CD4-positive, alpha-beta T cell (primary cell): ENCODE measurements around the gene PLXDC2. TPM values are rescaled to one million over a fixed set of nuclear protein-coding genes. Genes with fewer than 3 reads are reported as not detected.

Source experiments
- ATAC-seq: fragments of 200-7000 bp; cut with Tn5 transposase; one replicate; pipeline ENCODE4 v1.10.0; 2022; ENCODE audit warnings: mild to moderate bottlenecking; ENCODE audit not compliant: poor library complexity
- CTCF ChIA-PET: fragments of 350-600 bp; sonication (Branson Sonifier 250); formaldehyde crosslinking; loops from one replicate; lab custom pipeline; 2021; ENCODE audit warnings: antibody characterized with exemption, inconsistent platforms; lab: Charles Lee
- POLR2A ChIA-PET: fragments of 350-600 bp; sonication (Branson Sonifier 250); formaldehyde crosslinking; loops from one replicate; lab custom pipeline; 2021; ENCODE audit warnings: antibody characterized with exemption, inconsistent platforms; lab: Charles Lee
- DNase-seq, 14 experiments: peaks; one replicate each; pipeline ENCODE4 v3.0.0-alpha.2; 2013 to 2020; ENCODE audit warnings: mixed read lengths in 2 of 14
- H3K27ac ChIP-seq, 2 donors: one replicate each; pipeline versions ENCODE4 v1.5.1 to v1.7.0; 2013; ENCODE audit warnings: low read length in 2 of 2, low read depth in 1 of 2, mild to moderate bottlenecking in 1 of 2
- H3K27me3 ChIP-seq, 2 experiments: 1 replicate in 1 of 2; 2 replicates in 1 of 2; pipeline versions ENCODE4 v1.6.1 to v1.7.0; 2013; ENCODE audit warnings: low read length in 2 of 2, control low read depth in 1 of 2, mild to moderate bottlenecking in 1 of 2, moderate library complexity in 1 of 2; ENCODE audit not compliant: insufficient read depth in 2 of 2, control insufficient read depth in 1 of 2
- H3K36me3 ChIP-seq: one replicate; pipeline ENCODE4 v1.6.1; 2013; ENCODE audit warnings: low read length, control low read depth; ENCODE audit not compliant: insufficient read depth
- H3K4me1 ChIP-seq: one replicate; pipeline ENCODE4 v1.6.1; 2013; ENCODE audit warnings: low read length, control low read depth; ENCODE audit not compliant: insufficient read depth
- H3K4me3 ChIP-seq: one replicate; pipeline ENCODE4 v1.5.1; 2013; ENCODE audit warnings: mild to moderate bottlenecking, low read length, moderate library complexity
- H3K9me3 ChIP-seq, 2 experiments: 1 replicate in 1 of 2; 2 replicates in 1 of 2; pipeline versions ENCODE4 v1.6.1 to v1.7.0; 2013; ENCODE audit warnings: low read length in 2 of 2, mild to moderate bottlenecking in 2 of 2, control low read depth in 1 of 2, moderate library complexity in 1 of 2; ENCODE audit not compliant: control insufficient read depth in 1 of 2, insufficient read depth in 1 of 2
- H3K27ac Mint-ChIP-seq: one replicate; pipeline ENCODE4 v1.8.0; 2020; ENCODE audit warnings: mixed read lengths
- H3K27me3 Mint-ChIP-seq: one replicate; pipeline ENCODE4 v1.8.0; 2021; ENCODE audit warnings: mixed read lengths
- H3K36me3 Mint-ChIP-seq: one replicate; pipeline ENCODE4 v1.8.0; 2021; ENCODE audit warnings: low read depth, mixed read lengths
- H3K4me1 Mint-ChIP-seq: one replicate; pipeline ENCODE4 v1.8.0; 2021; ENCODE audit warnings: low read depth, mixed read lengths
- H3K4me3 Mint-ChIP-seq: one replicate; pipeline ENCODE4 v1.8.0; 2020; ENCODE audit warnings: mild to moderate bottlenecking, mixed read lengths
- H3K9me3 Mint-ChIP-seq: one replicate; pipeline ENCODE4 v1.8.0; 2020; ENCODE audit warnings: mixed read lengths
- intact Hi-C, 2 experiments: fragments of 100-400 bp; cut with DNase I in 1 of 2; cut with micrococcal nuclease in 1 of 2; formaldehyde crosslinking; loops; one replicate each; pipeline versions ENCODE4 v1.15.1 to v1.9.0; 2023 to 2025; cut with DNase I, micrococcal nuclease
- total RNA-seq, 174 experiments: library from RNA in 2 of 174; stranded (reverse) in 2 of 174; gene quantifications; one replicate each; pipeline ENCODE4 v1.2.3 and lab custom pipeline; 2021 to 2026
- TF ChIP-seq, protein P1 (sequence below): fragments of 200-600 bp; IDR thresholded peaks from one replicate; pipeline ENCODE4 v1.8.0; 2022; ENCODE audit warnings: antibody characterized with exemption, mild to moderate bottlenecking

Gene PLXDC2
- total RNA-seq, 2 experiments from 2014 or later = 0.41 to 0.61 TPM

- intact Hi-C loops = no loop called here
- H3K9me3 ChIP-seq = no peaks in the 10 kb centered on the region
- H3K27me3 ChIP-seq = no peaks in the 10 kb centered on the region
- no peak overlapping the region for H3K4me3 ChIP-seq
- H3K36me3 ChIP-seq = no peaks in the 10 kb centered on the region
- H3K4me1 ChIP-seq = no peaks in the 10 kb centered on the region
- Mint-ChIP-seq H3K27ac (no peak overlapping the region), H3K4me1 (no peaks in the 10 kb centered on the region), H3K9me3 (peaks cover 7% of the 10 kb centered on the region), H3K4me3 (no peak overlapping the region), H3K36me3 (no peaks in the 10 kb centered on the region), H3K27me3 (no peaks in the 10 kb centered on the region)
- no peak overlapping the region for H3K27ac ChIP-seq
- ATAC-seq = no peak
- ChIA-PET POLR2A (no interaction called here), CTCF (no interaction called here)
- DNase-seq = no peak
- TF ChIP-seq, protein P1, sequence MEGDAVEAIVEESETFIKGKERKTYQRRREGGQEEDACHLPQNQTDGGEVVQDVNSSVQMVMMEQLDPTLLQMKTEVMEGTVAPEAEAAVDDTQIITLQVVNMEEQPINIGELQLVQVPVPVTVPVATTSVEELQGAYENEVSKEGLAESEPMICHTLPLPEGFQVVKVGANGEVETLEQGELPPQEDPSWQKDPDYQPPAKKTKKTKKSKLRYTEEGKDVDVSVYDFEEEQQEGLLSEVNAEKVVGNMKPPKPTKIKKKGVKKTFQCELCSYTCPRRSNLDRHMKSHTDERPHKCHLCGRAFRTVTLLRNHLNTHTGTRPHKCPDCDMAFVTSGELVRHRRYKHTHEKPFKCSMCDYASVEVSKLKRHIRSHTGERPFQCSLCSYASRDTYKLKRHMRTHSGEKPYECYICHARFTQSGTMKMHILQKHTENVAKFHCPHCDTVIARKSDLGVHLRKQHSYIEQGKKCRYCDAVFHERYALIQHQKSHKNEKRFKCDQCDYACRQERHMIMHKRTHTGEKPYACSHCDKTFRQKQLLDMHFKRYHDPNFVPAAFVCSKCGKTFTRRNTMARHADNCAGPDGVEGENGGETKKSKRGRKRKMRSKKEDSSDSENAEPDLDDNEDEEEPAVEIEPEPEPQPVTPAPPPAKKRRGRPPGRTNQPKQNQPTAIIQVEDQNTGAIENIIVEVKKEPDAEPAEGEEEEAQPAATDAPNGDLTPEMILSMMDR = no peak
These were observed 420.9 kb downstream of the PLXDC2 start for GRCh38 chr10:20237091-20237570.

- Mint-ChIP-seq H3K9me3 (peaks cover 4% of the 10 kb centered on the region), H3K27me3 (no peaks in the 10 kb centered on the region), H3K36me3 (no peaks in the 10 kb centered on the region), H3K4me1 (no peaks in the 10 kb centered on the region), H3K4me3 (no peak overlapping the region), H3K27ac (no peak overlapping the region)
- DNase-seq (no peak), ATAC-seq (no peak)
- POLR2A ChIA-PET = no interaction called here
- no peaks in the 10 kb centered on the region for H3K9me3 ChIP-seq
- H3K36me3 ChIP-seq = no peaks in the 10 kb centered on the region
- no peaks in the 10 kb centered on the region for H3K4me1 ChIP-seq
- intact Hi-C loops = no loop called here
- H3K4me3 ChIP-seq = no peak overlapping the region
- CTCF ChIA-PET = no interaction called here
- TF ChIP-seq, protein P1 = no peak
- H3K27me3 ChIP-seq = no peaks in the 10 kb centered on the region
- no peak overlapping the region for H3K27ac ChIP-seq
These were observed 421.4 kb downstream of the PLXDC2 start for GRCh38 chr10:20237586-20237985.

GRCh38 chr10:20240643-20241042, 424.4 kb downstream of the PLXDC2 start:
- ATAC-seq (no peak), DNase-seq (no peak)
- Histone ChIP-seq H3K9me3 (no peaks in the 10 kb centered on the region), H3K27ac (no peak overlapping the region), H3K4me1 (no peaks in the 10 kb centered on the region), H3K4me3 (no peak overlapping the region), H3K27me3 (no peaks in the 10 kb centered on the region), H3K36me3 (no peaks in the 10 kb centered on the region)
- ChIA-PET CTCF (no interaction called here), POLR2A (no interaction called here)
- Mint-ChIP-seq H3K36me3 (no peaks in the 10 kb centered on the region), H3K4me3 (no peak overlapping the region), H3K4me1 (no peaks in the 10 kb centered on the region), H3K9me3 (peaks cover 4% of the 10 kb centered on the region), H3K27me3 (no peaks in the 10 kb centered on the region), H3K27ac (no peak overlapping the region)
- intact Hi-C loops = no loop called here
- TF ChIP-seq, protein P1 = no peak
